Activated CD4-positive, alpha-beta T cell treated with anti-CD3 and anti-CD28 coated beads, Interleukin-2, amount 50 U/mL, for 24 hours (primary cell): ENCODE measurements around the gene OAF.
"Not testable (repeated sequence)": the region's sequence is repeated elsewhere in the genome, so short reads cannot be mapped to it uniquely, and the experiment has no call there.

Experiments
- DNase-seq, 2 donors: peaks; one replicate each; pipeline ENCODE4 v3.0.0-alpha.2; 2020; ENCODE audit warnings: low read depth in 1 of 2, low spot score in 1 of 2

OAF gene

DNA sequence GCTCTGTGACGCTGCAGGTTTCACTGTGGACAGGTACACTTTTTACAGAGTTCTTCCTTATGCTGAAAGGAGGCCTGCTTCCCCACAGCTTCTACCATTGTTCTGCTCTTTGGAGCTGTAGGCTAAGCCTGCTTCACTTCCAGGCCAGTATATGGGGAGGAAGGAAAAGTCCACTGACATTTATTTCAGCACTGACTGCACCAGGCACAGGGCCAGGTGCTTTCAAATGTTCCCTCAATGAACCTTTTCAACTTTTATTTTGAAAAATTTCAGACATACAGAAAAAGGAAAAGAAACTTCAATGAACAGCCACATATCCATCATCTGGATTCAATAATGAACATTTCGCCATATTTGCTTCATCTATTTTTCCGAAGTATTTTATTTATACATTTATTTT is 51.1 kb downstream of the OAF start:
- no peak for DNase-seq

DNA sequence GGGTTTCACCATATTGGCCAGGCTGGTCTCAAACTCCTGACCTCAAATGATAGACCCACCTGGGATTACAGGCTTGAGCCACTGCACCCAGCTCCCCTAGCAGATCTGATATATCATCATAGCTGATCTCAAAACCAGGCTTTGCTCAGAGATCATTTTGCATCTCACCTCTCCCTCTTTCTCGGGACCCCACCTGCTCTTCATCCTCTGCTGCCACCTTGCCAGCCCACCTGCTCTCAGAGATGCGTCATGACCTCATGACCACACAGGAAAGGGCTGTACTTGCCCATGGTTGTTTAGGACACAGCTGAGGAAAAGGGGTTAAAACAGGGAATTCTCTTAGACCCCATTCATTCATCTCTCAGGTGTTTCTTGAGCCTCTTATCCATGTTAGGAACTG is 56.5 kb downstream of the OAF start:
- no peak for DNase-seq

GRCh38 chr11:120268686-120269085 is 57.9 kb downstream of the OAF start:
- DNase-seq, result no peak

GRCh38 chr11:120270386-120270785 is 59.6 kb downstream of the OAF start:
- no peak for DNase-seq

- DNase-seq, result no peak
Observed at GRCh38 chr11:120271672-120272071, 60.8 kb downstream of the OAF start.

- DNase-seq, result no peak
Observed at GRCh38 chr11:120272303-120272702, 61.5 kb downstream of the OAF start.

DNA sequence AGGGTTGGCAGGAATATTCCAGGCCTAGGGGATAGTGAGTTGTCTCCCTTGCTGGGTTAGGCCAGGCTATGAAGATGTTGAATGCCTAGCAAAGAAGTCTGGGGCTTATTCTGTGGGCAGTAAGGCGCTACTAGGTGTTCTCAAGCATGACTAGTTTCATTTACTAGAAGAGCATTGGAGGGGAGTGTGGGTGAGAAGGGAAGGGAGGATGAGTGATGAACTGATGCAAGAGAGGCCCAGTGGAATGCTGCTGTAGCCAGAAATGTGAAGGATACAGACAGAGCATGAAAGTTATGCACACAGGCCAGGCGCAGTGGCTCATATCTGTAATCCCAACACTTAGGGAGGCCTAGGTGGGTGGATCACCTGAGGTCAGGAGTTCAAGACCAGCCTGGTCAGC is 62.6 kb downstream of the OAF start:
- no peak for DNase-seq

DNA sequence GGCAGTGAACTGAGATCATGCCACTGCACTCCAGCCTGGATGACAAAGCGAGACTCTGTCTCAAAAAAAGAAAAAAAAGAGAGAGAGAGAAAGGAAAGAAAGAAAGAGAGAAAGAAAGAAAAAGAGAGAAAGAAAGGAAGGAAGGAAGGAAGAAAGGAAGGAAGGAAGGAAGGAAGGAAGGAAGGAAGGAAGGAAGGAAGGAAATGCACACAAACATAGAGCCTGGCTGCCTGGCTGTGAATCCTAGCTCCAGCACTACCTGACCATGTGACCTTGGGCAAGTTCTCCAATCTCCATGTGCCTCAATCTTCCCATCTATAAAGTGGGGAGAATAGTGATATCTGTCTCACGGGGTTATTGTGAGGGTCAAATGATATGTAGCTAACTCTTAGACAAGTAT is 63.1 kb downstream of the OAF start:
- DNase-seq, result not testable (repeated sequence)

- no peak for DNase-seq
Observed at GRCh38 chr11:120279502-120279901, 68.7 kb downstream of the OAF start.
